ENCODE measurements around the gene VTI1A.
"Not testable (repeated sequence)": the region's sequence is repeated elsewhere in the genome, so short reads cannot be mapped to it uniquely, and the experiment has no call there.

VTI1A gene

GRCh38 chr10:112446855-112447619, at the start of gene VTI1A, which contains the start of gene ZDHHC6:
Gene VTI1A (plus strand): TSS chr10:112447215. CDS start chr10:112447374, 159 bp downstream.
Gene ZDHHC6 (minus strand): TSS chr10:112446914. CDS start chr10:112445436, 1,478 bp downstream.
- DNase-seq (ENCODE audit: extremely low read depth in 1 of 2, low read depth in 1 of 2): peak; percentile 65 to 73

- DNase-seq (ENCODE audit: extremely low read depth in 1 of 2, low read depth in 1 of 2): no peak
Observed at GRCh38 chr10:112397592-112397991, 49.4 kb upstream of the VTI1A start.

GRCh38 chr10:112402917-112403316, 44.1 kb upstream of the VTI1A start:
- no peak for DNase-seq (ENCODE audit: extremely low read depth in 1 of 2, low read depth in 1 of 2)

DNA sequence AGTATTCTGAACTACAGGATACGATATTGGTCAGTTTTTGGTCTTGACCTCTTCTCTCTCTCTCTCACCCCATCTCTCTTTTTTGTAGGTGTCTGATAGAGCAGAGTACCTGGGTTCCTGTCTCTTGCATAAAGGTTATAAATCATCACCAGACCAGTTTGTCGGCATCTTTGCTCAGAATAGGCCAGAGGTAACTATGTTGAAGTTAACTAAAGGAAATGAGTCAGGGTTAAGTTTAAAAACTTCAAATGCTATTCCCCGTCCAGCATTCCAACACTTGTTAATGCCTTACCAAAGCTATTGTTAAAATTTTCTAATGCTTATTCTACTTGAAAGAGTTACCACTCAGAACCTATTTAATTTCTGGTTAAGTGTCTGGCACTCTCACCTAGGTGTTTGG, 42.4 kb upstream of the VTI1A start:
- DNase-seq (ENCODE audit: extremely low read depth in 1 of 2, low read depth in 1 of 2): no peak

GRCh38 chr10:112406806-112407205, 40.2 kb upstream of the VTI1A start:
- DNase-seq (ENCODE audit: extremely low read depth in 1 of 2, low read depth in 1 of 2): not testable (repeated sequence)

- DNase-seq (ENCODE audit: extremely low read depth in 1 of 2, low read depth in 1 of 2): no peak
Observed at GRCh38 chr10:112407696-112408095, 39.3 kb upstream of the VTI1A start.

- no peak for DNase-seq (ENCODE audit: extremely low read depth in 1 of 2, low read depth in 1 of 2)
Observed at GRCh38 chr10:112409299-112409698, 37.7 kb upstream of the VTI1A start.

GRCh38 chr10:112409755-112410154, 37.3 kb upstream of the VTI1A start:
- DNase-seq (ENCODE audit: extremely low read depth in 1 of 2, low read depth in 1 of 2): no peak

DNA sequence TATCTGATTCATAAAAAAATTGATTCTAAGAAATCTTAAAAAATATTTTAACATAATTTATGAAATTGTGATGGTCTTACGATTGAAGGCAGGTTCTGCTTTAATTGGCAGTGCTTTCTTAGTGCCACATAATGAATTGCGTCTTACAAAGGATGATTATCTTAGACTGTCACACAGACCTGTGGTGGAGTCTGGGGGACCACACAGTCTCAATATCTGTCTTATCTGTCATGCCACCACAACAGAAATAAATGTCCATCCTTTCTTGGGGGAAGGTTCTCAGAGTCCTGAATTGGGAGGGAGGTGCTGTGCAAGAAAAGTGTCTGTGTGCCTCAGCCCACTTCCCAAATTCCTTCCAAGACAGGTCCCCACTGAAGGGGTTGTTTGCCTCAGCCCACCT, 34.3 kb upstream of the VTI1A start:
- no peak for DNase-seq (ENCODE audit: extremely low read depth in 1 of 2, low read depth in 1 of 2)

DNA sequence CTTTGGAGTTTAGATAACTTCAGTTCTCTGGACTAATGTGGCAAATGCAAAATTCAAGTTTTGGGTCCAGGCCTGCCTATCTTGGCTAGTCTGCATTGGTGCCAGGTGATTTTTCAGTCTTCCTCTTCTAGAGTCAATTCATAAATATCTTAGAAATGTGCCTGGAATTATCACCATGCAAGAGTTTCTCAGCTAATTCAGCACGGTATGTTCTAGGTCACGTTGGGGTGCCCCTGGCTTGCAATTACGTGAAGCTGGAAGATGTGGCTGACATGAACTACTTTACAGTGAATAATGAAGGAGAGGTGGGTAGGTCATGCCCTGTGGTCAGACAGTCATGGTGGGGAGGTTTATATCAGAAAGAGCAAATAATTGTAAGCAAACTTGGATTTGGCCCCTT, 25.3 kb upstream of the VTI1A start:
- DNase-seq (ENCODE audit: extremely low read depth in 1 of 2, low read depth in 1 of 2): no peak

DNA sequence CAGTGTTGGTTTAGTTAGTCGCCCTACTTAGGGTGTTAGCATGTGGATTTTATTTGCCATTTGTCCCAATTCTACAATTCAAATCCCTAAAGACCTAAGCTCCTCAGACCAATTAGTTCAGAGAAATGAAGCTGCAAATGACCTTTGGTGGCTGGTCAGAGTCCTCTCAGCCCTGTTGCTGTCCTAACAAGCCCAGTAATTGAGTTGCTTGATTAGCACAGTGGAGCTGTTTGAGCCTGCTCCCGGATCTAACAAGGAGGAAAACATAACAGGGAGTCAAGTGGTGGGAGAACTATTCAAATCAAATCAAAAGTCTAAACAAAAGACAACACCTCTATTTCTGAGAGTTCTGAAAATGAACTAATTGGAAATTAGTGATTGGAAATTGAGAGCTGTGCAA, 22.4 kb upstream of the VTI1A start:
- DNase-seq (ENCODE audit: extremely low read depth in 1 of 2, low read depth in 1 of 2): no peak

GRCh38 chr10:112426111-112426510, 20.9 kb upstream of the VTI1A start:
- no peak for DNase-seq (ENCODE audit: extremely low read depth in 1 of 2, low read depth in 1 of 2)

DNA sequence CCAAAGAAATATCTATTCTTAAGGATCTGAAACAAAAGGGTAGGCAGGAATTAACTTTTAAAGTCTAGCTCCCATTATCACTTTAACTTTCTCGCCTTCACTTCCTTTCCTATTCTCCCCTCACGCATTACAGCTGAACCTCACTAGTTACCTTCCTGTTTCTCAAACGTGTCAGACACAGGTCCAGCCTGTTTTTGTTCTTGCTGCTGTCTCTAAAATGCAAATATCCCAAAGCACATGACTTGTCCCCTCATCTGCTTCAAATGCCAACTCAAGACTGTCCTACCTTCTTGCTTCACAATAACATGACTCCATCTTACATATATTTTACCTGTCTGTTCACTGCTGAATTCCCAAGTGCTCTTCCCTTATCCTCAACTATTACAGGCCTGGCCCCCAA, 17.9 kb upstream of the VTI1A start:
- no peak for DNase-seq (ENCODE audit: extremely low read depth in 1 of 2, low read depth in 1 of 2)

- DNase-seq (ENCODE audit: extremely low read depth in 1 of 2, low read depth in 1 of 2): no peak
Observed at GRCh38 chr10:112429654-112430230, 17.3 kb upstream of the VTI1A start.

- no peak for DNase-seq (ENCODE audit: extremely low read depth in 1 of 2, low read depth in 1 of 2)
Observed at GRCh38 chr10:112433136-112433535, 13.9 kb upstream of the VTI1A start.

DNA sequence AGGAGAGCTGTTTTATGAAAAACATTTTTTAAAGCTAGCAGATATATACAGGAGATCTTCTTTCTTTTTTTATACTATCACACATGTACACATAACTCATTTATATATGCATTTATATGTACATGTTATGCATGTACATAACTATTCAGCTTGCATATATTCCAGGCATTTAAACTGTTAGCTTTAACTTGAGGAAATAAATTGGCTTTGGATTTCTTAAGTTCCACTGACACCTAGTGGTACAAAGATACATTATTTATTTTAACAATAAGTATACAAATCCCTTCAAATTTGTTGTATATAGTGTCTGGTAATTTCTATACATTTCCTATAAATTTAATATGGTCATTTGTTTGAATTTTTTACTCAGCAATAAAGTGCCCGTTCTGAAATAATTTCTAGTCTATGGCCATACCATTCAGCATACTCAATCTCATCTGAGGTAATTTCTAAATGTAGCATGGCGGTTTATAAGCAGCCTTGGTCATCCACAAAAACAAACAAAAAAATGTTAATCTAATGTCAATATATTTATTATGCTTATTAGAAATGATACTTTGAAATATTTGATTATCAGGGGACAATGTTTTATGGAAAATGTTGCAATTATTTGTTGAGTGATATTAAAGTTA, 11.9 kb upstream of the VTI1A start:
- DNase-seq (ENCODE audit: extremely low read depth in 1 of 2, low read depth in 1 of 2): no peak

DNA sequence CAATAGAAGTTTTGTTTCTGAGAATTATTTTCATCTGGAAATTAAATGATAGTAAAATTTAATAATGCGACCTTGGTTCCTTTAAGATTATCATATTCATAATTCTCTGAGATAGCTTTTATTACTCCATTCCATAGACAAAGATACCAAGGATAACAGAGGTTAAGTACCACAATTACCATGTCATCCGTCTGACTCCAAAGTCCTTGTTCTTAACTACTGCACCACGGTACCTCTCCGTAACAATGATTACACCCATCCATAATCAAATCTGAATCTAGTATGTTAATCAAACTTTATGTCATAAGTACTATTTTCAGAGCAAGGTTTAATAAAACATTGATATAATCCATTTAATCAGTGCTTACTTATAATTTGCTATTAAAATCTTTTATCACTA, 8.7 kb upstream of the VTI1A start:
- DNase-seq (ENCODE audit: extremely low read depth in 1 of 2, low read depth in 1 of 2): no peak

DNA sequence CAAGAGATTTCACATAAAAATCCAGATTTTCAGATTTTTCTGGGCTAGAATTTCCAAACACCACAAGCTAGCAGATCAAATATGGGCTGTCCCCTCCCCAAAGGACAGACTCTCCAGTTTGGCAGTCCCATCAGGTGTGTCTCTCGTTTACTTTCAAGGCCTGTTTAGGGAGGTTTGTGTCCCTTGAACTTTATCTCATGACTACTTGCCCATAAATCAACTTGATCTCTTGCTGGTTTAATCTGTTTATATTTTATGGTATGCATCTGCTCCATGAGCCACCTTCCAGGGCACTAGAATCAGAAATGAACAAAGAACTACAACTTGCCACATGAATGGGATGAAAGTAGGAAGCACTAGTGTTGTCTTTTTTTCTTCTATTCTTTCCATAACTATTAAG, 5.5 kb upstream of the VTI1A start:
- DNase-seq (ENCODE audit: extremely low read depth in 1 of 2, low read depth in 1 of 2): no peak

DNA sequence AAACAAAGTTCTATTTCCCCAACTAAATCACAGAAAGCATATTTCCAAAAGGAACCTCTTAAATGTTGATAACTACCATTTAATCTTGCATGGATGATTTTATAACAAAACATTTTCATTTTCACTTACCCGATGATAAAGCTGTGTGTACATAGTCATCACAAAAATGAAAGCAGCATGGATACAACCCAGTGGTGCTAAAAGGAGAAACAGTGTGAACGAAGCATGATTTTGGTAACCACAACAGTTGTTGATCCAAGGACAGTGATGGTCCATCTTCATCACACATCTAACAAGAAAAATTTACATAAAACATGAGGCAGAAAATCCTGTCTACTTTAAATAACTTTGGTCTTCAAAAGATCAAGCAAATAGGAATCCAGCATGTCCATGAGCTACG, 5.0 kb upstream of the VTI1A start:
- DNase-seq (ENCODE audit: extremely low read depth in 1 of 2, low read depth in 1 of 2): no peak

- no peak for DNase-seq (ENCODE audit: extremely low read depth in 1 of 2, low read depth in 1 of 2)
Observed at GRCh38 chr10:112446055-112446854, 760 bp upstream of the VTI1A start.

GRCh38 chr10:112447620-112447928, 559 bp downstream of the VTI1A start:
- no peak for DNase-seq (ENCODE audit: extremely low read depth in 1 of 2, low read depth in 1 of 2)
